OCI-LY3 (cell line): ENCODE measurements around the gene LONP1.

Experiments
- CTCF ChIP-seq: fragments of 200-600, 300-600 bp; sonication (generic); IDR thresholded peaks from 2 replicates; pipeline ENCODE4 v1.5.1; 2014; ENCODE audit warnings: antibody characterized with exemption, low read length, low read depth
- EZH2phosphoT487 ChIP-seq: fragments of 200-600 bp; shearing (Covaris generic); IDR thresholded peaks from 2 replicates; pipeline ENCODE4 v1.6.1; 2018; ENCODE audit warnings: antibody characterized with exemption, mixed run types, low read depth

DNA sequence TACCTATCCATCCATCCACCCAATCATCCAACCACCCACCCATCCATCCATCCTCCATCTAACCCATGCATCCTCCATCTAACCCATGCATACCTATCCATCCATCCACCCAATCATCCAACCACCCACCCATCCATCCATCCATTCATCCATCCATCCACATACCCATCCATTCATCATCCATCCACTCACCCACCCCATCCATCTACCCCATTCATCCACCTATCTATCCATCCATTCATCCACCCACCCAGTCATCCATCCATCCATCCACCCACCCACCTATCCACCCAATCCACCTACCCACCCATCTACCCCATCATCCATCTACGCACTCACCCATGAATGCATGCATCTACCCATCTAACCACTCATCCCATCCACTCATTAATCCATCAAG lies 46.2 kb downstream of the LONP1 start:
- TF ChIP-seq CTCF (no peak), EZH2phosphoT487 (no peak)
